ENCODE results near the gene WNT6. TPM values are rescaled to one million over a fixed set of nuclear protein-coding genes. Genes with fewer than 3 reads are reported as not detected.
A peak's percentile ranks its signal among the peaks of the same experiment; 100 is the strongest.

Gene WNT6
- total RNA-seq, 1 experiment from 2014 or later = 8.1 TPM

DNA sequence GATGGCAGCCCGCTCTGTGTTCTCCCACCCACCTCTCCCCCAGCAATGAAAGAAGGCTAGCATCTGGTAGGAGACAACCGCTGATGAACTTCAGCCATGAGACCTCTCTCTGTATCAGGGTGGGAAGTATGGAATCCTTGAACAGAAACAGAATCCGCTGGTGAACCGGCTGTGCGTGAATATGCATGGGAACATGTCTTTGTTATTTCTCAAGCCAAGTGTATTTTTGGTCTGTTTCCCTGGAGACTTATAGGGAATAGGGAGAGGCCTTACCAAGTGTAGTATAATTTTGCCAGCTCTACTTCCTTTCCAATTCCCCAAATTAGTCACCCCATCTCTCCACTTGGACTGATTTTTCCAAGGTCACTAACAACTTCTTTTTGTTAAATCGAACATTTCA lies 51.1 kb downstream of the WNT6 start:
- CTCF ChIA-PET = no interaction called here
- in situ Hi-C loops (cut with HindIII; ENCODE audit: low pct_unique_long_range_greater_than_20kb, low sequenced_read_pairs) (no loop called here), intact Hi-C loops (cut with micrococcal nuclease; ENCODE audit: unreplicated experiment) (no loop called here)
- no peaks in the 10 kb centered on the region for H3K27me3 ChIP-seq (ENCODE audit: control insufficient read depth, insufficient read depth, low read length)
- no peak for TF ChIP-seq POLR2AphosphoS5 (IDR thresholded peaks at IDR 0.05; ENCODE audit: low read depth, low read length)
- ATAC-seq (no peak), DNase-seq (ENCODE audit: low read depth, low spot score) (no peak)
- H3K9me3 ChIP-seq (ENCODE audit: control insufficient read depth, insufficient read depth, low read depth, low read length) = no peaks in the 10 kb centered on the region
- POLR2A ChIA-PET = no interaction called here
- peak overlapping the region; percentile 58; the same call in 1 of the 2 replicates for H3K27ac ChIP-seq (ENCODE audit: low read length)
- H3K4me1 ChIP-seq (ENCODE audit: control insufficient read depth, insufficient read depth, low read length) = peaks cover 11% of the 10 kb centered on the region
- no TSS peak for BruUV-seq (replicated peaks)
- no peak overlapping the region for H3K4me3 ChIP-seq (ENCODE audit: low read depth in 2 of 2, low read length in 2 of 2)
- no peaks in the 10 kb centered on the region for H3K36me3 ChIP-seq (ENCODE audit: control insufficient read depth, insufficient read depth, low read length)

DNA sequence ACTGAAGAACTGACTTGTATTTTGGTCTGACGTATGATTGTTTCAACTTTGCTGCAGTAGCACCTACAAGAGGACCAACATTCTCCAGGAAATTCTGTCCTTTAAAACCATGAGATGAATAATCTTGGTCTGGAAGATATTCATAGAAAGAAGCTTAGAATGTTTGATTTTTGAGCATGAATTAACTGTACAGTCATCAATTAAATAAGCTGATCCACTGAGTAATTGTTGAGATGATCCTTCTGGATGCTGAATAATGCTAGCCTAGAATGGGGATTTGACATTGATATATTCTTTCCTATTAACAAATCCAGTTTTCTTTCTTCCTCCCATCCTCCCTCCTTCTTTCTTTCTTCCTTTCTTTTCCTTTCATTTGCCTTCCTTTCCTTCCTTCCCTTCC lies 60.9 kb downstream of the WNT6 start:
- TF ChIP-seq POLR2AphosphoS5 (IDR thresholded peaks at IDR 0.05; ENCODE audit: low read depth, low read length) (no peak), SIN3A (IDR thresholded peaks at IDR 0.05; ENCODE audit: borderline replicate concordance, insufficient read depth, low read depth, low read length) (no peak)
- TF ChIP-seq, protein P1, sequence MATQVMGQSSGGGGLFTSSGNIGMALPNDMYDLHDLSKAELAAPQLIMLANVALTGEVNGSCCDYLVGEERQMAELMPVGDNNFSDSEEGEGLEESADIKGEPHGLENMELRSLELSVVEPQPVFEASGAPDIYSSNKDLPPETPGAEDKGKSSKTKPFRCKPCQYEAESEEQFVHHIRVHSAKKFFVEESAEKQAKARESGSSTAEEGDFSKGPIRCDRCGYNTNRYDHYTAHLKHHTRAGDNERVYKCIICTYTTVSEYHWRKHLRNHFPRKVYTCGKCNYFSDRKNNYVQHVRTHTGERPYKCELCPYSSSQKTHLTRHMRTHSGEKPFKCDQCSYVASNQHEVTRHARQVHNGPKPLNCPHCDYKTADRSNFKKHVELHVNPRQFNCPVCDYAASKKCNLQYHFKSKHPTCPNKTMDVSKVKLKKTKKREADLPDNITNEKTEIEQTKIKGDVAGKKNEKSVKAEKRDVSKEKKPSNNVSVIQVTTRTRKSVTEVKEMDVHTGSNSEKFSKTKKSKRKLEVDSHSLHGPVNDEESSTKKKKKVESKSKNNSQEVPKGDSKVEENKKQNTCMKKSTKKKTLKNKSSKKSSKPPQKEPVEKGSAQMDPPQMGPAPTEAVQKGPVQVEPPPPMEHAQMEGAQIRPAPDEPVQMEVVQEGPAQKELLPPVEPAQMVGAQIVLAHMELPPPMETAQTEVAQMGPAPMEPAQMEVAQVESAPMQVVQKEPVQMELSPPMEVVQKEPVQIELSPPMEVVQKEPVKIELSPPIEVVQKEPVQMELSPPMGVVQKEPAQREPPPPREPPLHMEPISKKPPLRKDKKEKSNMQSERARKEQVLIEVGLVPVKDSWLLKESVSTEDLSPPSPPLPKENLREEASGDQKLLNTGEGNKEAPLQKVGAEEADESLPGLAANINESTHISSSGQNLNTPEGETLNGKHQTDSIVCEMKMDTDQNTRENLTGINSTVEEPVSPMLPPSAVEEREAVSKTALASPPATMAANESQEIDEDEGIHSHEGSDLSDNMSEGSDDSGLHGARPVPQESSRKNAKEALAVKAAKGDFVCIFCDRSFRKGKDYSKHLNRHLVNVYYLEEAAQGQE (IDR thresholded peaks at IDR 0.05; ENCODE audit: insufficient read depth in 1 of 2, low read depth in 2 of 2, low read length in 1 of 2) = no peak

More for the DNA sequence above, 60.9 kb downstream of the WNT6 start:
- ATAC-seq = no peak
- intact Hi-C loops (cut with micrococcal nuclease; ENCODE audit: unreplicated experiment) = no loop called here
- Histone ChIP-seq H3K27me3 (ENCODE audit: control insufficient read depth, insufficient read depth, low read length) (no peaks in the 10 kb centered on the region), H3K9me3 (ENCODE audit: control insufficient read depth, insufficient read depth, low read depth, low read length) (no peaks in the 10 kb centered on the region), H3K4me1 (ENCODE audit: control insufficient read depth, insufficient read depth, low read length) (no peaks in the 10 kb centered on the region), H3K36me3 (ENCODE audit: control insufficient read depth, insufficient read depth, low read length) (no peaks in the 10 kb centered on the region), H3K4me3 (ENCODE audit: low read depth in 2 of 2, low read length in 2 of 2) (no peak overlapping the region), H3K27ac (ENCODE audit: low read length) (no peak overlapping the region)
- in situ Hi-C loops (cut with HindIII; ENCODE audit: low pct_unique_long_range_greater_than_20kb, low sequenced_read_pairs) = no loop called here
- ChIA-PET CTCF (no interaction called here), POLR2A (no interaction called here)
- DNase-seq (ENCODE audit: low read depth, low spot score) = no peak
- no TSS peak for BruUV-seq (replicated peaks)

Small RNA genes lying within 50 kb of the gene (microRNA-seq; reads per million reads assigned to microRNA genes)
- not detected for gene MIR9500 (ENCODE audit: unreplicated experiment)

Other genes with a start within 250 kb of the WNT6 start
- 31.3 TPM for gene ZNF142, start 200.2 kb upstream of the WNT6 start, total RNA-seq (2021; ENCODE audit: unreplicated experiment)
- gene BCS1L, start 200.1 kb upstream of the WNT6 start, total RNA-seq (2021; ENCODE audit: unreplicated experiment) = 42.0 TPM
- 40.4 TPM for gene RNF25, start 187.8 kb upstream of the WNT6 start, total RNA-seq (2021; ENCODE audit: unreplicated experiment)
- 48.6 TPM for gene STK36, start 187.7 kb upstream of the WNT6 start, total RNA-seq (2021; ENCODE audit: unreplicated experiment)
- gene TTLL4, start 149.0 kb upstream of the WNT6 start, total RNA-seq (2021; ENCODE audit: unreplicated experiment) = 45.6 TPM
- 7.7 TPM for gene CYP27A1, start 77.7 kb upstream of the WNT6 start, total RNA-seq (2021; ENCODE audit: unreplicated experiment)
- gene PRKAG3, start 28.0 kb upstream of the WNT6 start, total RNA-seq (2021; ENCODE audit: unreplicated experiment) = not detected
- 9.2 TPM for gene WNT10A, start 21.0 kb downstream of the WNT6 start, total RNA-seq (2021; ENCODE audit: unreplicated experiment)
- gene CDK5R2, start 99.9 kb downstream of the WNT6 start, total RNA-seq (2021; ENCODE audit: unreplicated experiment) = 1.3 TPM
- not detected for gene FEV, start 125.4 kb downstream of the WNT6 start, total RNA-seq (2021; ENCODE audit: unreplicated experiment)
- gene CRYBA2, start 133.6 kb downstream of the WNT6 start, total RNA-seq (2021; ENCODE audit: unreplicated experiment) = not detected
- gene CFAP65, start 181.7 kb downstream of the WNT6 start, total RNA-seq (2021; ENCODE audit: unreplicated experiment) = 0.33 TPM
- gene IHH, start 201.1 kb downstream of the WNT6 start, total RNA-seq (2021; ENCODE audit: unreplicated experiment) = 0.23 TPM